Nephron progenitor cell (in vitro differentiated cells): ENCODE measurements around the gene ZNF814.
"Not testable (repeated sequence)": the region's sequence is repeated elsewhere in the genome, so short reads cannot be mapped to it uniquely, and the experiment has no call there.

Experiments
- DNase-seq: peaks from one replicate; pipeline ENCODE4 v3.0.0; 2021
- H3K27ac Mint-ChIP-seq: 2 replicates; pipeline ENCODE4 v1.8.0; 2021; ENCODE audit warnings: mild to moderate bottlenecking, moderate library complexity, mixed read lengths
- H3K27me3 Mint-ChIP-seq: 2 replicates; pipeline ENCODE4 v1.8.0; 2021; ENCODE audit warnings: mild to moderate bottlenecking, low read depth, mixed read lengths; ENCODE audit not compliant: poor library complexity
- H3K36me3 Mint-ChIP-seq: 2 replicates; pipeline ENCODE4 v1.8.0; 2021; ENCODE audit warnings: low read depth, mixed read lengths
- H3K4me1 Mint-ChIP-seq: 2 replicates; pipeline ENCODE4 v1.8.0; 2021; ENCODE audit warnings: mixed read lengths
- H3K4me3 Mint-ChIP-seq: 2 replicates; pipeline ENCODE4 v1.8.0; 2021; ENCODE audit warnings: mild to moderate bottlenecking, moderate library complexity, mixed read lengths
- H3K9me3 Mint-ChIP-seq: 2 replicates; pipeline ENCODE4 v1.8.0; 2021; ENCODE audit warnings: mild to moderate bottlenecking, moderate library complexity, mixed read lengths
- CTCF ChIP-seq: fragments of 200-600 bp; sonication (generic); IDR thresholded peaks from 2 replicates; pipeline ENCODE4 v1.5.0; 2021; ENCODE audit warnings: antibody characterized with exemption

Gene ZNF814

GRCh38 chr19:57841122-57841763 lies 47.6 kb downstream of the ZNF814 start:
- Mint-ChIP-seq H3K9me3 (no peaks in the 10 kb centered on the region), H3K27me3 (no peaks in the 10 kb centered on the region), H3K36me3 (peaks cover 72% of the 10 kb centered on the region), H3K4me3 (no peak overlapping the region), H3K27ac (peak overlapping the region; percentile 82), H3K4me1 (peaks cover 7% of the 10 kb centered on the region)
- no peak for DNase-seq
- no peak for TF ChIP-seq CTCF

- not testable (repeated sequence) for H3K9me3 Mint-ChIP-seq, DNase-seq, H3K27me3 Mint-ChIP-seq, H3K4me1 Mint-ChIP-seq, H3K27ac Mint-ChIP-seq, H3K4me3 Mint-ChIP-seq
- H3K36me3 Mint-ChIP-seq = peaks cover 56% of the 10 kb centered on the region
Observed at GRCh38 chr19:57838622-57839191, 50.1 kb downstream of the ZNF814 start.

- not testable (repeated sequence) for H3K4me3 Mint-ChIP-seq, H3K27me3 Mint-ChIP-seq, H3K9me3 Mint-ChIP-seq, DNase-seq
- Mint-ChIP-seq H3K36me3 (peaks cover 49% of the 10 kb centered on the region), H3K27ac (peak overlapping the region; percentile 25), H3K4me1 (peaks cover 13% of the 10 kb centered on the region)
Observed at GRCh38 chr19:57836991-57837390, 51.8 kb downstream of the ZNF814 start.

- peak; percentile 37 for TF ChIP-seq CTCF
- Mint-ChIP-seq H3K36me3 (peaks cover 56% of the 10 kb centered on the region), H3K4me3 (peak within 1 kb of the TSS; percentile 96), H3K4me1 (peaks cover 36% of the 10 kb centered on the region), H3K27me3 (peaks cover 3% of the 10 kb centered on the region), H3K27ac (peak within 1 kb of the TSS; percentile 98), H3K9me3 (peaks cover 10% of the 10 kb centered on the region)
- DNase-seq = peak; percentile 88
Observed at GRCh38 chr19:57830071-57830602, 58.7 kb downstream of the ZNF814 start, which contains the start of gene ZNF587B. TSS of gene ZNF587B (plus strand) at chr19:57830299. CDS start at chr19:57830529, 230 bp downstream.

GRCh38 chr19:57829316-57829715 lies 59.5 kb downstream of the ZNF814 start:
- Mint-ChIP-seq H3K27me3 (peaks cover 3% of the 10 kb centered on the region), H3K9me3 (peaks cover 10% of the 10 kb centered on the region), H3K36me3 (peaks cover 63% of the 10 kb centered on the region), H3K4me1 (peaks cover 40% of the 10 kb centered on the region), H3K4me3 (peak overlapping the region; percentile 44), H3K27ac (peak overlapping the region; percentile 98)
- no peak for DNase-seq
- TF ChIP-seq CTCF = no peak

GRCh38 chr19:57825511-57825910 lies 63.3 kb downstream of the ZNF814 start:
- Mint-ChIP-seq H3K4me3 (no peak overlapping the region), H3K27ac (no peak overlapping the region), H3K4me1 (peaks cover 50% of the 10 kb centered on the region), H3K36me3 (peaks cover 62% of the 10 kb centered on the region), H3K27me3 (peaks cover 3% of the 10 kb centered on the region), H3K9me3 (peaks cover 6% of the 10 kb centered on the region)
- TF ChIP-seq CTCF = no peak
- DNase-seq = no peak

- DNase-seq, H3K27ac Mint-ChIP-seq, H3K4me3 Mint-ChIP-seq, H3K9me3 Mint-ChIP-seq, H3K27me3 Mint-ChIP-seq: not testable (repeated sequence)
- Mint-ChIP-seq H3K36me3 (peaks cover 50% of the 10 kb centered on the region), H3K4me1 (peaks cover 53% of the 10 kb centered on the region)
Observed at GRCh38 chr19:57823608-57824007, 65.2 kb downstream of the ZNF814 start.

- not testable (repeated sequence) for H3K9me3 Mint-ChIP-seq, H3K4me3 Mint-ChIP-seq, DNase-seq, H3K27me3 Mint-ChIP-seq
- Mint-ChIP-seq H3K27ac (peak overlapping the region; percentile 19), H3K4me1 (peaks cover 57% of the 10 kb centered on the region), H3K36me3 (peaks cover 49% of the 10 kb centered on the region)
Observed at GRCh38 chr19:57823155-57823554, 65.7 kb downstream of the ZNF814 start.

GRCh38 chr19:57821501-57821900 lies 67.3 kb downstream of the ZNF814 start:
- H3K9me3 Mint-ChIP-seq, H3K27me3 Mint-ChIP-seq, H3K27ac Mint-ChIP-seq, DNase-seq, H3K4me3 Mint-ChIP-seq: not testable (repeated sequence)
- H3K4me1 Mint-ChIP-seq = peaks cover 70% of the 10 kb centered on the region
- H3K36me3 Mint-ChIP-seq = peaks cover 40% of the 10 kb centered on the region

- not testable (repeated sequence) for DNase-seq, H3K9me3 Mint-ChIP-seq, H3K27me3 Mint-ChIP-seq, H3K27ac Mint-ChIP-seq
- Mint-ChIP-seq H3K4me3 (peak overlapping the region; percentile 94), H3K36me3 (peaks cover 35% of the 10 kb centered on the region), H3K4me1 (peaks cover 73% of the 10 kb centered on the region)
Observed at GRCh38 chr19:57821095-57821494, 67.7 kb downstream of the ZNF814 start.
